HS-5 (cell line): Measurements from ENCODE around the gene KDR.

ENCODE experiments used
- DNase-seq: peaks from one replicate; pipeline ENCODE4 v3.0.0-alpha.2; 2012; ENCODE audit warnings: low read depth

KDR gene

DNA sequence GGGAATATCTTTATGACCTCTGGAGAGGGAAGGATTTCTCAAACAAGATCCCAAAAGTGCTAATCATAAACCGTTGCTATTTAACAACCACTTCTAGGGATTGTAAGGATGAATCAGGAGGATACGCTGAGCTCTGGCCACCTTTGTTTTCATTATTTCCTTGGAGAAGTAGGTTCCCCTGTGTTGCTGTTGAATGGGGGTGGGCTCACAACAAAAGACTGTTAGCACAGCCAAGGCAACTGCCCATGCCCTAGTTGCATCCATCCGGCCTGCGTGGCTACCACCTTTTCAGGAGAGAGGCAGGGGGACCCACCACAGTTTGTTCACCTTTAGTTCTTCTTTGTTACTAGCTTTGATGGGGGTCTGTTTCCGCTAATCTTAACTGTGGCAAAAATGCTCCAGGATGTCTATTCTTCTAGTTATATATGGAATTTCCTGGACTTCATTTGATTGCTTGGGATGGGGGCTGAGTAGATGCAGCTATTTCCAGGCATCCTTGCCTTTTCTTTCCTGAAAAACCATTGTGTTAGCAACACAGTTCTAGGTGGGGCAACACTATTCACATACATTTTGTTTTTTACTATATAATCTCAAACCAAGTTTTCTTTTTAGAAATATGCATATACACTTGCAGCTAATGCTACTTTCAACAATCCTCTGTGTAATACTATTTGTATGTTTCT, 95.4 kb downstream of the KDR start:
- no peak for DNase-seq

DNA sequence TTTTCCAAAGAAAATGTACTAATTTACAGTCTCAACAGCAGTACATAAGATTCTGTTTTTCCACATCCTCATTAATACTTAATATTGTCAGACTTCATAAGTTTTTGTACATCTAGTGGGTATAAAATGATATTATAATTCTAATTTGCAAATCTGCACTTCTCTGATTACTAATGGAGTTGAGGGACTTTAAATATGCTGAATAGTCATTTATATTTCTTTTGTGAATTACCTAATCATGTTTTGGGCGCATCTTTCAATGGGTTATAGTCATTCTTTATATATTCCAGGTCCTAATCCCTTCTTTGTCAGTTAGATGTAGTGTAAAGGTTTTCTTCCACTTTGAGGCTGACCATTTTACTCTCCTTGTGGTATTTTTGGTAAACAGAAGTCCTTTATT, 96.1 kb downstream of the KDR start:
- DNase-seq, result no peak
